Measurements from ENCODE around the gene HOMEZ. TPM values are rescaled to one million over a fixed set of nuclear protein-coding genes. Genes with fewer than 3 reads are reported as not detected.
"Not testable (repeated sequence)": the region's sequence is repeated elsewhere in the genome, so short reads cannot be mapped to it uniquely, and the experiment has no call there.

HOMEZ gene
- total and polyA plus RNA-seq, 8 donors = 5.1 to 103 (median 7.6) TPM

DNA sequence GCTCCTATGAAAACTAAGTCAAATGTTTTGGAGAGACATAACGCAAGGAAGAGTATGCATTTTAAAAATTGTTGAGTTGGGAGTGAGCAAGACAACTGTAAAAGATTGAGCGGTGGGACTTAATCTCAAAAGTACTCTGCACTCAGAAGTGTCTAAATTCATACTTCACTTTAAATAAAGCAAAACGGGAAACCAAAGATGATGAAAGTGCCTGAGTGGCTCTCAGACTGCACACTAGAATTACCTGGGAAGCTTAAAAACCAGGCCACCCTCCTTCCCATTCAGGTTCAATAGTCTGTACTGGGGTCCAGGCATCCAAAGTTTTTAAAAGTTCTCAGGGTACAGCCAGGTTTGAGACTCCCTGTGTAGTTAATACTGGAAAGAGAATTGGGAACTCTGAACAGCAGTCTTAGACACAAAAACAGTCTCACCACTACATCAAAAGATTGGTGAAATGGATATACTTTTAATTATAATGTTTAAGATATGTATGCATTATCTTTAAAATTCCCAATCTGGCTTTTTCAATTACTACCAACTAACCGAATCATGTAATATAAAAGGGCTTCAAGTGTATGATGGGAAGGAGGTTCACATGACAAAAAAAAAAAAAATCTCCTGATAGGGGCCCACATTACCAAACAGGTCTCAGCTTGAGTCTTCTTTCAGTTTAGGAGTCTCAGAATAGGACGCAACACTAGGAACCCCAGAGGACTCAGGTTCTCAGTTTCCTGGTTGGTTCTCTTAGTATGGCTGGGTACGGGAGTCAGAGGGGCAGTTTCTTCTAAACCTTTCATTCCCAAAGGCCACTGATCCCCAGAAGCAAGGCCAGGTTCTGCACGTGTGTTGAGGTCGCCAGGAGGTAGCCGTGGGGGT is 1.0 kb downstream of the HOMEZ start:
- Histone ChIP-seq H3K27me3 (no peaks in the 10 kb centered on the region), H3K27ac (peak overlapping the region; percentile 87 to 97 (median 93)), H3K4me1 (peaks cover 11 to 39% (median 30%) of the 10 kb centered on the region in 4 donors), H3K4me3 (peak overlapping the region; percentile 64 to 92 (median 74)), H3K9me3 (no peaks in the 10 kb centered on the region), H3K36me3 (peaks cover 0 to 6% (median 0%) of the 10 kb centered on the region in 4 donors)
- TF ChIP-seq CTCF (IDR thresholded peaks at IDR 0.05) (no peak), EP300 (IDR thresholded peaks at IDR 0.05) (no peak), POLR2A (IDR thresholded peaks at IDR 0.05) (no peak), POLR2AphosphoS5 (IDR thresholded peaks at IDR 0.05) (no peak)
- intact Hi-C loops (cut with DNase I; ENCODE audit: low total_unique reads) = no loop called here
- 23 to 26% (median 24%) methylated on average over 9 of the region's 9 CpGs for WGBS, 5 donors
- peak in 1 of 2 donors; percentile 59 for DNase-seq

DNA sequence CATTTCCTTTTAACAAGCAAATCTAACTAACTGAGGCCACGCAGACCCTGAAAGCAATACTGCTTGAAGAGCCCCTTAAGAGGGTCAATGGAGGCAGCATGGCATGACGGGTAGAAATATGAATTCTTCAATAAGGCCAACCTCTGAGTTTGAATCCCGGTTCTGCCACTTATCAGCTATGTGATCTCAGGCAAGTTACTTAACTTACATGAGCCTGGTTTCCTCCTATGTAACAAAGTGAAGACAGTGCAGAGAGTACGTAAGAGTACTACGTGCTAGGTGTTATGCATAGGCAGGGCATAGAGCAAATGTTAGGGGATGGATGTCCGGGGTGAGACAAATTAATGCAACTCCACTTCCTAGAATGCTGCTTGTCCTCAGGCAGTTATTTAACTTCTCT is 4.7 kb downstream of the HOMEZ start:
- intact Hi-C loops (cut with DNase I; ENCODE audit: low total_unique reads) = no loop called here
- Histone ChIP-seq H3K27me3 (no peaks in the 10 kb centered on the region), H3K4me3 (no peak overlapping the region), H3K36me3 (peaks cover 2 to 13% (median 7%) of the 10 kb centered on the region in 4 donors), H3K4me1 (peaks cover 4 to 33% (median 22%) of the 10 kb centered on the region in 4 donors), H3K9me3 (no peaks in the 10 kb centered on the region), H3K27ac (no peak overlapping the region)
- TF ChIP-seq POLR2AphosphoS5 (IDR thresholded peaks at IDR 0.05) (no peak), EP300 (IDR thresholded peaks at IDR 0.05) (no peak), POLR2A (IDR thresholded peaks at IDR 0.05) (no peak), CTCF (IDR thresholded peaks at IDR 0.05) (no peak)
- WGBS, 5 donors = 94 to 97% (median 95%) methylated on average over 6 of the region's 6 CpGs
- DNase-seq = no peak

DNA sequence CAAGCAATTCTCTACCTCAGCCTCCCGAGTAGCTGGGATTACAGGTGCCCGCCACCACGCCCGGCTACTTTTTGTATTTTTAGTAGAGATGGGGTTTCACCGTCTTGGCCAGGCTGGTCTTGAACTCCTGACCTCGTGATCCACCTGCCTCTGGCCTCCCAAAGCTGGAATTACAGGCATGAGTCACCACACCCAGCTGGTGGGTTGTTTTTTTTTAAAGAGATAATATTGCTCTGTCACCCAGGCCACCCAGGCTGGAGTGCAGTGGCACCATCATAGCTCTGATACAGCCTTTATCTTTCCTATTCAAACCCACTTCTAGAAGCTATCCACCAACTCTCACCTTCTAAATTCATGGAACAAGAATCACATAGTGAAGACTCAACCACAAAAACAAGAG is 8.0 kb downstream of the HOMEZ start:
- intact Hi-C loops (cut with DNase I; ENCODE audit: low total_unique reads); H3K9me3 ChIP-seq: not testable (repeated sequence)

DNA sequence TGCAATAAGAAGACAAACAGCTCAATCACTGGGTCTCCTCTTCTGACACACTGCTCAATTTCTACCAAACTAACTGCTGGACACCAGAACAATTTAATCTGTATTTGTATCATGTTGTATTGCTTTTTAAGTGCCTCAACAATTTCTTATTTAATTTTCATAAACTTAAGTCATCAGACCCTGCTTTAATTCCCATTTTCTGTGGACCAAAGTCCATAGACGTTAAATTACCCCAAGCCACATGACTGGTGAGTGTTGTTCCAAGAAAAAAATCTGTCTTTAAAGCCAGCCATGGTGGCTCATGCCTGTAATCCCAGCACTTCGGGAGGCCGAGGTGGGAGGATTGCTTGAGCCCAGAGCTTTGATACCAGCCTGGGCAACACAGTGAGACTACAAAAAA is 8.7 kb downstream of the HOMEZ start:
- no peak for DNase-seq
- H3K4me1 ChIP-seq = peaks cover 0 to 8% (median 0%) of the 10 kb centered on the region in 4 donors
- no peak for TF ChIP-seq CTCF (IDR thresholded peaks at IDR 0.05)
- TF ChIP-seq POLR2A (IDR thresholded peaks at IDR 0.05) = no peak
- TF ChIP-seq POLR2AphosphoS5 (IDR thresholded peaks at IDR 0.05) = no peak
- TF ChIP-seq EP300 (IDR thresholded peaks at IDR 0.05) = no peak
- H3K4me3 ChIP-seq = no peak overlapping the region
- no peak overlapping the region for H3K27ac ChIP-seq
- intact Hi-C loops (cut with DNase I; ENCODE audit: low total_unique reads) = no loop called here
- 76 to 91% (median 85%) methylated on average over 3 of the region's 3 CpGs for WGBS, 5 donors
- H3K27me3 ChIP-seq = no peaks in the 10 kb centered on the region
- no peaks in the 10 kb centered on the region for H3K9me3 ChIP-seq
- H3K36me3 ChIP-seq = peaks cover 3 to 22% (median 17%) of the 10 kb centered on the region in 4 donors

More for the DNA sequence above, 8.0 kb downstream of the HOMEZ start:
- not testable (repeated sequence) for H3K27me3 ChIP-seq, H3K27ac ChIP-seq, H3K4me3 ChIP-seq, DNase-seq
- WGBS, 5 donors = 88 to 98% (median 95%) methylated on average over 6 of the region's 6 CpGs
- H3K4me1 ChIP-seq = peaks cover 0 to 12% (median 2%) of the 10 kb centered on the region in 4 donors
- H3K36me3 ChIP-seq = peaks cover 3 to 22% (median 20%) of the 10 kb centered on the region in 4 donors

DNA sequence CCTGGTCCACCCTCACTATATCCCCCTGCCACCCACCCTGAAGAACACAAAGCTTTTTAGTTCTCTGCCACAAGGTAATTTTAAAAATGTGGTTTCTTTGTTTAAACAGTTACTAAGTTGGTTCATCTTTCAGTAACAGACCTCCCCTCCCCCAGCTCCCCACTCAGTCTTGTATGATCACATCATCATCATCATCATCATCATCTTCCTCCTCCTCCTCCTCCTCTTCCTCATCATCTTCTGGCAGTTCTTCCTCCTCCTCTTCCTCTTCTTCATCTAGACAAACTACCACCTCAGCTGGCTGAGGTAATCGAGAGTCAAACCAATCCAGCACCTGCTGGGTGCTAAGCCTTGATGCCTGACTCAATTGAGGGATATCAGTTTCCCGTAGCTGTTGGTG is 10.5 kb downstream of the HOMEZ start:
- H3K9me3 ChIP-seq = no peaks in the 10 kb centered on the region

More for the DNA sequence above, 10.5 kb downstream of the HOMEZ start:
- Histone ChIP-seq H3K27ac (no peak overlapping the region), H3K4me1 (peaks cover 0 to 8% (median 0%) of the 10 kb centered on the region in 4 donors), H3K36me3 (peaks cover 3 to 22% (median 17%) of the 10 kb centered on the region in 4 donors), H3K27me3 (no peaks in the 10 kb centered on the region), H3K4me3 (no peak overlapping the region)
- intact Hi-C loops (cut with DNase I; ENCODE audit: low total_unique reads) = no loop called here
- 81 to 98% (median 89%) methylated on average over 2 of the region's 2 CpGs for WGBS, 5 donors
- DNase-seq = no peak
- TF ChIP-seq EP300 (IDR thresholded peaks at IDR 0.05) = no peak
- TF ChIP-seq POLR2A (IDR thresholded peaks at IDR 0.05) = no peak
- TF ChIP-seq POLR2AphosphoS5 (IDR thresholded peaks at IDR 0.05) = no peak
- TF ChIP-seq CTCF (IDR thresholded peaks at IDR 0.05) = no peak
